ENCODE results near the gene ADGRL4. TPM values are rescaled to one million over a fixed set of nuclear protein-coding genes. Genes with fewer than 3 reads are reported as not detected.
"Not testable (repeated sequence)": the region's sequence is repeated elsewhere in the genome, so short reads cannot be mapped to it uniquely, and the experiment has no call there.

ADGRL4 gene
- total and polyA plus RNA-seq, 2 donors (not counting 3 experiments of a cell fraction or from before 2014, with no cell fraction given) = 140 to 143 TPM

- intact Hi-C loops (cut with micrococcal nuclease); CTCF ChIA-PET; H3K27me3 ChIP-seq (ENCODE audit: control insufficient read depth in 2 of 2, insufficient read depth in 2 of 2, low read length in 2 of 2); H3K9ac ChIP-seq (replicated peaks; ENCODE audit: extremely low read depth, insufficient read depth, low read length); dilution Hi-C loops (cut with MboI; ENCODE audit: extremely low pct_ligation_motif_present, low sequenced_read_pairs); H3K4me2 ChIP-seq (ENCODE audit: insufficient read depth, low read length); H3K4me1 ChIP-seq (ENCODE audit: control insufficient read depth, extremely low read depth, insufficient read depth, low read length); H3K9me1 ChIP-seq (replicated peaks; ENCODE audit: control insufficient read depth, extremely low read depth, insufficient read depth, low read length); H2AFZ ChIP-seq (ENCODE audit: low read depth, low read length); POLR2A ChIA-PET; H3K79me2 ChIP-seq (ENCODE audit: control insufficient read depth, insufficient read depth, low read length); BruUV-seq (replicated peaks); H3K4me3 ChIP-seq (replicated peaks in 1 of 3; ENCODE audit: insufficient read depth in 1 of 3, low read depth in 1 of 3, low read length in 3 of 3); H4K20me1 ChIP-seq (replicated peaks; ENCODE audit: control insufficient read depth, extremely low read depth, insufficient read depth, low read length); FAIRE-seq; H3K9me3 ChIP-seq (replicated peaks; ENCODE audit: control insufficient read depth, insufficient read depth, low read length); H3K36me3 ChIP-seq (ENCODE audit: control insufficient read depth in 2 of 2, extremely low read depth in 1 of 2, insufficient read depth in 2 of 2, low read length in 2 of 2): not testable (repeated sequence)
- H3K27ac ChIP-seq (ENCODE audit: insufficient read depth, low read depth, low read length) = peak overlapping the region; percentile 29
- DNase-seq (ENCODE audit: low read depth, low spot score) = peak; percentile 27
- TF ChIP-seq FOS (IDR thresholded peaks at IDR 0.05; ENCODE audit: borderline replicate concordance, insufficient read depth, low read length) = peak; percentile 35
Observed at GRCh38 chr1:78872801-78873200, 133.7 kb downstream of the ADGRL4 start.

GRCh38 chr1:78871249-78871648 lies 135.3 kb downstream of the ADGRL4 start:
- TF ChIP-seq EZH2 (IDR thresholded peaks at IDR 0.05; ENCODE audit: borderline replicate concordance, low read depth, low read length, severe bottlenecking) (no peak), MAX (IDR thresholded peaks at IDR 0.05; ENCODE audit: insufficient read depth, insufficient read length) (no peak), FOS (IDR thresholded peaks at IDR 0.05; ENCODE audit: borderline replicate concordance, insufficient read depth, low read length) (no peak), GATA2 (IDR thresholded peaks at IDR 0.05; ENCODE audit: insufficient read depth, insufficient read length, low read depth, low read length) (no peak)
- H3K27me3 ChIP-seq (ENCODE audit: control insufficient read depth in 2 of 2, insufficient read depth in 2 of 2, low read length in 2 of 2) = no peaks in the 10 kb centered on the region
- FAIRE-seq = no peak
- H4K20me1 ChIP-seq (replicated peaks; ENCODE audit: control insufficient read depth, extremely low read depth, insufficient read depth, low read length) = no peaks in the 10 kb centered on the region
- no peak overlapping the region for H2AFZ ChIP-seq (ENCODE audit: low read depth, low read length)
- no peaks in the 10 kb centered on the region for H3K36me3 ChIP-seq (ENCODE audit: control insufficient read depth in 2 of 2, extremely low read depth in 1 of 2, insufficient read depth in 2 of 2, low read length in 2 of 2)
- H3K9me3 ChIP-seq (replicated peaks; ENCODE audit: control insufficient read depth, insufficient read depth, low read length) = no peaks in the 10 kb centered on the region
- POLR2A ChIA-PET = no interaction called here
- CTCF ChIA-PET = interaction anchor here (0.9 kb wide), 1 partner anchor 11 kb away, joined by 4 read pairs; no protein-coding TSS in a partner anchor
- H3K4me2 ChIP-seq (ENCODE audit: insufficient read depth, low read length) = no peak overlapping the region
- dilution Hi-C loops (cut with MboI; ENCODE audit: extremely low pct_ligation_motif_present, low sequenced_read_pairs) = no loop called here
- intact Hi-C loops (cut with micrococcal nuclease) = no loop called here
- no peaks in the 10 kb centered on the region for H3K79me2 ChIP-seq (ENCODE audit: control insufficient read depth, insufficient read depth, low read length)
- no peaks in the 10 kb centered on the region for H3K9me1 ChIP-seq (replicated peaks; ENCODE audit: control insufficient read depth, extremely low read depth, insufficient read depth, low read length)
- no peak overlapping the region for H3K4me3 ChIP-seq (replicated peaks in 1 of 3; ENCODE audit: insufficient read depth in 1 of 3, low read depth in 1 of 3, low read length in 3 of 3)
- H3K27ac ChIP-seq (ENCODE audit: insufficient read depth, low read depth, low read length) = no peak overlapping the region
- no peak overlapping the region for H3K9ac ChIP-seq (replicated peaks; ENCODE audit: extremely low read depth, insufficient read depth, low read length)
- no peak for DNase-seq (ENCODE audit: low read depth, low spot score)
- no TSS peak for BruUV-seq (replicated peaks)
- no peaks in the 10 kb centered on the region for H3K4me1 ChIP-seq (ENCODE audit: control insufficient read depth, extremely low read depth, insufficient read depth, low read length)
